PC-9 (cell line): ENCODE measurements around the gene ZNF385A.

Source experiments
- CTCF ChIP-seq: fragments of 200-600 bp; sonication (generic); conservative IDR thresholded peaks from 2 replicates; pipeline ENCODE4 v1.6.1; 2017; ENCODE audit warnings: mixed run types, antibody characterized with exemption, mild to moderate bottlenecking, moderate library complexity
- EZH2 ChIP-seq: fragments of 200-600 bp; sonication (generic); IDR thresholded peaks from 2 replicates; pipeline ENCODE4 v1.8.0; 2017; ENCODE audit warnings: antibody characterized with exemption, low read depth

- TF ChIP-seq EZH2: no peak
- no peak for TF ChIP-seq CTCF
These were observed 33.8 kb downstream of the ZNF385A start for GRCh38 chr12:54350743-54351142.
